Liver (tissue), 9 donors: ENCODE measurements around the gene RHOH. TPM values are rescaled to one million over a fixed set of nuclear protein-coding genes. Genes with fewer than 3 reads are reported as not detected.

Experiments
- DNase-seq: peaks from one replicate; pipeline ENCODE4 v3.0.0-alpha.2; 2017; ENCODE audit warnings: low spot score
- H3K27ac ChIP-seq, 2 donors: one replicate each; pipeline ENCODE4 v1.7.0; 2013; ENCODE audit warnings: inconsistent platforms in 2 of 2, low read length in 2 of 2, control low read depth in 1 of 2, low read depth in 1 of 2, mild to moderate bottlenecking in 1 of 2
- H3K27me3 ChIP-seq, 4 donors: one replicate each; pipeline versions ENCODE4 v1.6.1 to v1.7.0; 2013; ENCODE audit warnings: low read length in 3 of 4, inconsistent platforms in 1 of 4, mild to moderate bottlenecking in 1 of 4, moderate library complexity in 1 of 4; ENCODE audit not compliant: control insufficient read depth in 4 of 4, insufficient read depth in 4 of 4
- H3K36me3 ChIP-seq, 4 donors: one replicate each; pipeline versions ENCODE4 v1.6.1 to v1.7.0; 2013; ENCODE audit warnings: low read length in 3 of 4, mild to moderate bottlenecking in 3 of 4, low read depth in 1 of 4, moderate library complexity in 1 of 4; ENCODE audit not compliant: control insufficient read depth in 4 of 4, insufficient read depth in 3 of 4
- H3K4me1 ChIP-seq, 4 donors: one replicate each; pipeline versions ENCODE4 v1.6.1 to v1.7.0; 2013; ENCODE audit warnings: low read length in 3 of 4, mild to moderate bottlenecking in 3 of 4, moderate library complexity in 1 of 4; ENCODE audit not compliant: control insufficient read depth in 4 of 4, insufficient read depth in 4 of 4
- H3K4me3 ChIP-seq, 3 donors: one replicate each; pipeline versions ENCODE4 v1.6.1 to v1.7.0; 2013; ENCODE audit warnings: low read length in 3 of 3, control low read depth in 1 of 3, low read depth in 1 of 3, mild to moderate bottlenecking in 1 of 3
- H3K9ac ChIP-seq, 2 donors: one replicate each; pipeline ENCODE4 v1.7.0; 2013; ENCODE audit warnings: low read length in 2 of 2, mild to moderate bottlenecking in 2 of 2, moderate library complexity in 2 of 2, control low read depth in 1 of 2, low read depth in 1 of 2
- H3K9me3 ChIP-seq, 4 donors: one replicate each; pipeline versions ENCODE4 v1.6.1 to v1.7.0; 2013; ENCODE audit warnings: low read length in 3 of 4; ENCODE audit not compliant: control insufficient read depth in 4 of 4
- ATF3 ChIP-seq: IDR thresholded peaks from 2 replicates; pipeline ENCODE4 v1.6.1; 2016; ENCODE audit warnings: antibody characterized with exemption
- EGR1 ChIP-seq, 2 donors: IDR thresholded peaks; 2 replicates each; pipeline ENCODE4 v1.6.1; 2016 to 2018; ENCODE audit warnings: antibody characterized with exemption in 2 of 2, low read depth in 2 of 2
- FOXA1 ChIP-seq: IDR thresholded peaks from 2 replicates; pipeline ENCODE4 v1.6.1; 2016; ENCODE audit warnings: antibody characterized with exemption
- FOXA2 ChIP-seq: IDR thresholded peaks from 2 replicates; pipeline ENCODE4 v1.6.1; 2016; ENCODE audit warnings: antibody characterized with exemption
- GABPA ChIP-seq, 2 donors: IDR thresholded peaks in 1 of 2; conservative IDR thresholded peaks in 1 of 2; 2 replicates each; pipeline ENCODE4 v1.6.1; 2016; ENCODE audit warnings: antibody characterized with exemption in 2 of 2, mild to moderate bottlenecking in 1 of 2, moderate library complexity in 1 of 2
- HNF4A ChIP-seq, 2 donors: conservative IDR thresholded peaks; 2 replicates each; pipeline ENCODE4 v1.6.1; 2016; ENCODE audit warnings: antibody characterized with exemption in 2 of 2, mild to moderate bottlenecking in 2 of 2
- HNF4G ChIP-seq: IDR thresholded peaks from 2 replicates; pipeline ENCODE4 v1.6.1; 2016; ENCODE audit warnings: antibody characterized with exemption
- NR2F2 ChIP-seq: IDR thresholded peaks from 2 replicates; pipeline ENCODE4 v1.6.1; 2016; ENCODE audit warnings: antibody characterized with exemption
- RAD21 ChIP-seq, 2 donors: IDR thresholded peaks; 2 replicates each; pipeline ENCODE4 v1.6.1; 2016; ENCODE audit warnings: antibody characterized with exemption in 2 of 2, mild to moderate bottlenecking in 2 of 2
- RXRA ChIP-seq, 2 donors: IDR thresholded peaks; 2 replicates each; pipeline ENCODE4 v1.6.1; 2017 to 2018; ENCODE audit warnings: antibody characterized with exemption in 2 of 2, mild to moderate bottlenecking in 1 of 2
- SP1 ChIP-seq: IDR thresholded peaks from 2 replicates; pipeline ENCODE4 v1.6.1; 2018; ENCODE audit warnings: antibody characterized with exemption, mild to moderate bottlenecking
- TAF1 ChIP-seq: conservative IDR thresholded peaks from 2 replicates; pipeline ENCODE4 v1.6.1; 2016; ENCODE audit warnings: antibody characterized with exemption, mild to moderate bottlenecking
- WGBS: extraction: QIAGEN DNeasy Blood & Tissue Kit; methylation state at CpG from one replicate; pipeline ENCODE4 v1.1.7; 2013; 5-methylcytosine and 5-hydroxymethylcytosine counted together
- polyA plus RNA-seq, 2 donors: library from polyadenylated mRNA; stranded (reverse) in 1 of 2; unstranded in 1 of 2; fragments of 200-250 nt in 1 of 2; fragments of >200 nt in 1 of 2; fragmentation: Nextera tagmentation in 1 of 2; extraction: Ambion mirVana in 1 of 2; gene quantifications; one replicate each; pipeline versions ENCODE4 v1.2.1 to v1.2.3, GENCODE V29; 2013 to 2015
- total RNA-seq, 2 donors: library from RNA; depleted of rRNA; stranded (reverse); fragments of >200 nt; gene quantifications; one replicate each; pipeline ENCODE4 v1.2.3, GENCODE V29; 2014
- TF ChIP-seq, protein P1 (sequence below): IDR thresholded peaks from 2 replicates; pipeline ENCODE4 v1.6.1; 2016; ENCODE audit warnings: antibody characterized with exemption
- TF ChIP-seq, protein P2 (sequence below): IDR thresholded peaks from 2 replicates; pipeline ENCODE4 v1.6.1; 2016; ENCODE audit warnings: antibody characterized with exemption, mild to moderate bottlenecking
- TF ChIP-seq, protein P3 (sequence below): IDR thresholded peaks from 2 replicates; pipeline ENCODE4 v1.6.1; 2016; ENCODE audit warnings: antibody characterized with exemption
- donor health status: healthy.
- donor health status: healthy.
- donor health status: healthy.
- donor health status: healthy.
- donor health status: healthy.

Gene RHOH
- total and polyA plus RNA-seq, 4 donors = 0.56 to 2.3 (median 1.3) TPM

GRCh38 chr4:40221744-40222143, 24.9 kb downstream of the RHOH start:
- no peak overlapping the region for H3K27ac ChIP-seq
- no peaks in the 10 kb centered on the region for H3K4me1 ChIP-seq
- WGBS = 89% methylated on average over 1 of the region's 1 CpG
- no peak overlapping the region for H3K4me3 ChIP-seq
- no peaks in the 10 kb centered on the region for H3K36me3 ChIP-seq
- no peak for DNase-seq
- no peak overlapping the region for H3K9ac ChIP-seq
- no peaks in the 10 kb centered on the region for H3K27me3 ChIP-seq
- TF ChIP-seq, protein P1, sequence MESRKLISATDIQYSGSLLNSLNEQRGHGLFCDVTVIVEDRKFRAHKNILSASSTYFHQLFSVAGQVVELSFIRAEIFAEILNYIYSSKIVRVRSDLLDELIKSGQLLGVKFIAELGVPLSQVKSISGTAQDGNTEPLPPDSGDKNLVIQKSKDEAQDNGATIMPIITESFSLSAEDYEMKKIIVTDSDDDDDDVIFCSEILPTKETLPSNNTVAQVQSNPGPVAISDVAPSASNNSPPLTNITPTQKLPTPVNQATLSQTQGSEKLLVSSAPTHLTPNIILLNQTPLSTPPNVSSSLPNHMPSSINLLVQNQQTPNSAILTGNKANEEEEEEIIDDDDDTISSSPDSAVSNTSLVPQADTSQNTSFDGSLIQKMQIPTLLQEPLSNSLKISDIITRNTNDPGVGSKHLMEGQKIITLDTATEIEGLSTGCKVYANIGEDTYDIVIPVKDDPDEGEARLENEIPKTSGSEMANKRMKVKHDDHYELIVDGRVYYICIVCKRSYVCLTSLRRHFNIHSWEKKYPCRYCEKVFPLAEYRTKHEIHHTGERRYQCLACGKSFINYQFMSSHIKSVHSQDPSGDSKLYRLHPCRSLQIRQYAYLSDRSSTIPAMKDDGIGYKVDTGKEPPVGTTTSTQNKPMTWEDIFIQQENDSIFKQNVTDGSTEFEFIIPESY = no peak
- TF ChIP-seq RAD21 (IDR thresholded peaks at IDR 0.05) = no peak
- TF ChIP-seq TAF1 = no peak
- TF ChIP-seq NR2F2 = no peak
- no peaks in the 10 kb centered on the region for H3K9me3 ChIP-seq

DNA sequence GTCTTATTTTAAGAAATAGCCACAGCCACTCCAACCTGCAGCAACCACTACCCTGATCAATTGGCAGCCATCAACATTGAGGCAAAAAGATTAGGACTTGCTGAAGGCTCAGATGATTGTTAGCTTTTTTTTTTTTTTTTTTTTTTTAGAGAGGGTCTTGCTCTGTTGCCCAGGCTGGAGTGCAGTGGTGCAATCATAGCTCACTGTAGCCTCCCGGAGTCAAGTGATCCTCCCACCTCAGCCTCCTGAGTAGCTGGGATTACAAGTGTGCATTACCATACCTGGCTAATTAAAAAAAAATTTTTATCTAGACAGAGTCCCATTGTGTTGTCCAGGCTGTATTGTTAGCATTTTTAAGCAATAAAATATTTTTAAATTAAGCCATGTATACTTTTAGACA, 26.5 kb downstream of the RHOH start:
- TF ChIP-seq NR2F2 (no peak), FOXA1 (no peak), GABPA (IDR thresholded peaks at IDR 0.05 in 1 of 2, conservative IDR thresholded peaks at IDR 0.05 in 1 of 2) (no peak), RAD21 (IDR thresholded peaks at IDR 0.05) (no peak), RXRA (IDR thresholded peaks at IDR 0.05) (no peak), FOXA2 (no peak), TAF1 (no peak), ATF3 (no peak), HNF4G (no peak)
- TF ChIP-seq, protein P2, sequence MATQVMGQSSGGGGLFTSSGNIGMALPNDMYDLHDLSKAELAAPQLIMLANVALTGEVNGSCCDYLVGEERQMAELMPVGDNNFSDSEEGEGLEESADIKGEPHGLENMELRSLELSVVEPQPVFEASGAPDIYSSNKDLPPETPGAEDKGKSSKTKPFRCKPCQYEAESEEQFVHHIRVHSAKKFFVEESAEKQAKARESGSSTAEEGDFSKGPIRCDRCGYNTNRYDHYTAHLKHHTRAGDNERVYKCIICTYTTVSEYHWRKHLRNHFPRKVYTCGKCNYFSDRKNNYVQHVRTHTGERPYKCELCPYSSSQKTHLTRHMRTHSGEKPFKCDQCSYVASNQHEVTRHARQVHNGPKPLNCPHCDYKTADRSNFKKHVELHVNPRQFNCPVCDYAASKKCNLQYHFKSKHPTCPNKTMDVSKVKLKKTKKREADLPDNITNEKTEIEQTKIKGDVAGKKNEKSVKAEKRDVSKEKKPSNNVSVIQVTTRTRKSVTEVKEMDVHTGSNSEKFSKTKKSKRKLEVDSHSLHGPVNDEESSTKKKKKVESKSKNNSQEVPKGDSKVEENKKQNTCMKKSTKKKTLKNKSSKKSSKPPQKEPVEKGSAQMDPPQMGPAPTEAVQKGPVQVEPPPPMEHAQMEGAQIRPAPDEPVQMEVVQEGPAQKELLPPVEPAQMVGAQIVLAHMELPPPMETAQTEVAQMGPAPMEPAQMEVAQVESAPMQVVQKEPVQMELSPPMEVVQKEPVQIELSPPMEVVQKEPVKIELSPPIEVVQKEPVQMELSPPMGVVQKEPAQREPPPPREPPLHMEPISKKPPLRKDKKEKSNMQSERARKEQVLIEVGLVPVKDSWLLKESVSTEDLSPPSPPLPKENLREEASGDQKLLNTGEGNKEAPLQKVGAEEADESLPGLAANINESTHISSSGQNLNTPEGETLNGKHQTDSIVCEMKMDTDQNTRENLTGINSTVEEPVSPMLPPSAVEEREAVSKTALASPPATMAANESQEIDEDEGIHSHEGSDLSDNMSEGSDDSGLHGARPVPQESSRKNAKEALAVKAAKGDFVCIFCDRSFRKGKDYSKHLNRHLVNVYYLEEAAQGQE = no peak
- TF ChIP-seq, protein P3, sequence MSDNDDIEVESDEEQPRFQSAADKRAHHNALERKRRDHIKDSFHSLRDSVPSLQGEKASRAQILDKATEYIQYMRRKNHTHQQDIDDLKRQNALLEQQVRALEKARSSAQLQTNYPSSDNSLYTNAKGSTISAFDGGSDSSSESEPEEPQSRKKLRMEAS = no peak
- DNase-seq = no peak
- Histone ChIP-seq H3K27ac (no peak overlapping the region), H3K27me3 (no peaks in the 10 kb centered on the region), H3K4me1 (no peaks in the 10 kb centered on the region), H3K4me3 (no peak overlapping the region), H3K36me3 (no peaks in the 10 kb centered on the region), H3K9ac (no peak overlapping the region), H3K9me3 (no peaks in the 10 kb centered on the region)
- 96% methylated on average over 1 of the region's 1 CpG for WGBS

DNA sequence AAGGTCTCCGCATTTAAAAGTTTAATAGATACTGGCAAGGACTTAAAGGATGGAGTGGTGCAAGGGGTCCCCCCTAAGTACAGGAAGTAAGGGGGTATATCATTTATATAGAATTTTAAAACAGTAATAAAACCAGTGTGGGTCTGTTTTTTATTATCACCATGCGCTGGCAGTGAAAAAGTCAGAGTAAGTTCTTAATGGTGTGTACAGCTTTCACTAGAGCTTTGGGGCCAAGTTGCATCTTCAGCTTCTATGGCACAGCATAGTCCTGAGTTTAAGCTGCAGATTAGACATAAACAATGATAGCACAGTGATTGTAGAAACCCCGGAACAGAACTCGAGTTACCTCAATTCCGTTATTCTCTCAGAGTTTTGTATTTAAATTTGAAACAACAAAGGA, 27.6 kb downstream of the RHOH start:
- Histone ChIP-seq H3K36me3 (no peaks in the 10 kb centered on the region), H3K9me3 (no peaks in the 10 kb centered on the region), H3K4me1 (no peaks in the 10 kb centered on the region), H3K9ac (no peak overlapping the region), H3K27ac (no peak overlapping the region), H3K4me3 (no peak overlapping the region), H3K27me3 (no peaks in the 10 kb centered on the region)
- WGBS = 92% methylated on average over 5 of the region's 5 CpGs
- no peak for DNase-seq
- no peak for TF ChIP-seq EGR1 (IDR thresholded peaks at IDR 0.05; ENCODE audit: low read depth in 2 of 2)
- TF ChIP-seq HNF4A (conservative IDR thresholded peaks at IDR 0.05) = no peak
- TF ChIP-seq RAD21 (IDR thresholded peaks at IDR 0.05) = no peak
- no peak for TF ChIP-seq SP1
- TF ChIP-seq, protein P2 = no peak
- TF ChIP-seq, protein P3 = no peak
- no peak for TF ChIP-seq ATF3
- TF ChIP-seq RXRA (IDR thresholded peaks at IDR 0.05) = no peak
- TF ChIP-seq GABPA (IDR thresholded peaks at IDR 0.05 in 1 of 2, conservative IDR thresholded peaks at IDR 0.05 in 1 of 2) = no peak
